Loucy (cell line): ENCODE data around the gene GTF2B.

Source experiments
- EZH2phosphoT487 ChIP-seq: fragments of 200-600 bp; IDR thresholded peaks from 2 replicates; pipeline ENCODE4 v1.6.1; 2018; ENCODE audit warnings: antibody characterized with exemption, mild to moderate bottlenecking, moderate library complexity, borderline replicate concordance
- TF ChIP-seq, protein P1 (sequence below): fragments of 200-600 bp; sonication (generic); conservative IDR thresholded peaks from 2 replicates; pipeline ENCODE4 v1.5.1; 2014; ENCODE audit warnings: mild to moderate bottlenecking, antibody characterized with exemption, low read length

DNA sequence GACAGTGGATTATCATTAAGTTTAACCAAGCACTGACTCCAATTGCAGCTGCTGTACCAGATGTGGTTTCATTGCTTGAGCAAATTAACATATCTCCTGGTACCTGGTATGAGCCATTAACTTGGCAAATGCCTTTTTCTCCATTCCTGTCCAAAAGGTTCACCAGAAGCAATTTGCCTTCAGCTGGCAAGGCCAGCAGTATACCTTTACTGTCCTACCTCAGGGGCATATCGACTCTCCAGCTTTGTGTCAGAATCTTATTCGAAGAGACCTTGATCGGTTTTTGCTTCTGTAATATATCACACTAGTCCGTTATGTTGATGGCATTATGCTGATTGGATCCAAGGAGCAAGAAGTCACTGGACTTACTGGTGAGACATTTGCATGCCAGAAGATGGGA lies 9.5 kb upstream of the GTF2B start:
- TF ChIP-seq, protein P1, sequence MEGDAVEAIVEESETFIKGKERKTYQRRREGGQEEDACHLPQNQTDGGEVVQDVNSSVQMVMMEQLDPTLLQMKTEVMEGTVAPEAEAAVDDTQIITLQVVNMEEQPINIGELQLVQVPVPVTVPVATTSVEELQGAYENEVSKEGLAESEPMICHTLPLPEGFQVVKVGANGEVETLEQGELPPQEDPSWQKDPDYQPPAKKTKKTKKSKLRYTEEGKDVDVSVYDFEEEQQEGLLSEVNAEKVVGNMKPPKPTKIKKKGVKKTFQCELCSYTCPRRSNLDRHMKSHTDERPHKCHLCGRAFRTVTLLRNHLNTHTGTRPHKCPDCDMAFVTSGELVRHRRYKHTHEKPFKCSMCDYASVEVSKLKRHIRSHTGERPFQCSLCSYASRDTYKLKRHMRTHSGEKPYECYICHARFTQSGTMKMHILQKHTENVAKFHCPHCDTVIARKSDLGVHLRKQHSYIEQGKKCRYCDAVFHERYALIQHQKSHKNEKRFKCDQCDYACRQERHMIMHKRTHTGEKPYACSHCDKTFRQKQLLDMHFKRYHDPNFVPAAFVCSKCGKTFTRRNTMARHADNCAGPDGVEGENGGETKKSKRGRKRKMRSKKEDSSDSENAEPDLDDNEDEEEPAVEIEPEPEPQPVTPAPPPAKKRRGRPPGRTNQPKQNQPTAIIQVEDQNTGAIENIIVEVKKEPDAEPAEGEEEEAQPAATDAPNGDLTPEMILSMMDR, result no peak
- TF ChIP-seq EZH2phosphoT487, result no peak
